Measurements from ENCODE around the gene RTN4. TPM values are rescaled to one million over a fixed set of nuclear protein-coding genes. Genes with fewer than 3 reads are reported as not detected.
A peak's percentile ranks its signal among the peaks of the same experiment; 100 is the strongest.
"Not testable (repeated sequence)": the region's sequence is repeated elsewhere in the genome, so short reads cannot be mapped to it uniquely, and the experiment has no call there.

RTN4 gene, protein sequence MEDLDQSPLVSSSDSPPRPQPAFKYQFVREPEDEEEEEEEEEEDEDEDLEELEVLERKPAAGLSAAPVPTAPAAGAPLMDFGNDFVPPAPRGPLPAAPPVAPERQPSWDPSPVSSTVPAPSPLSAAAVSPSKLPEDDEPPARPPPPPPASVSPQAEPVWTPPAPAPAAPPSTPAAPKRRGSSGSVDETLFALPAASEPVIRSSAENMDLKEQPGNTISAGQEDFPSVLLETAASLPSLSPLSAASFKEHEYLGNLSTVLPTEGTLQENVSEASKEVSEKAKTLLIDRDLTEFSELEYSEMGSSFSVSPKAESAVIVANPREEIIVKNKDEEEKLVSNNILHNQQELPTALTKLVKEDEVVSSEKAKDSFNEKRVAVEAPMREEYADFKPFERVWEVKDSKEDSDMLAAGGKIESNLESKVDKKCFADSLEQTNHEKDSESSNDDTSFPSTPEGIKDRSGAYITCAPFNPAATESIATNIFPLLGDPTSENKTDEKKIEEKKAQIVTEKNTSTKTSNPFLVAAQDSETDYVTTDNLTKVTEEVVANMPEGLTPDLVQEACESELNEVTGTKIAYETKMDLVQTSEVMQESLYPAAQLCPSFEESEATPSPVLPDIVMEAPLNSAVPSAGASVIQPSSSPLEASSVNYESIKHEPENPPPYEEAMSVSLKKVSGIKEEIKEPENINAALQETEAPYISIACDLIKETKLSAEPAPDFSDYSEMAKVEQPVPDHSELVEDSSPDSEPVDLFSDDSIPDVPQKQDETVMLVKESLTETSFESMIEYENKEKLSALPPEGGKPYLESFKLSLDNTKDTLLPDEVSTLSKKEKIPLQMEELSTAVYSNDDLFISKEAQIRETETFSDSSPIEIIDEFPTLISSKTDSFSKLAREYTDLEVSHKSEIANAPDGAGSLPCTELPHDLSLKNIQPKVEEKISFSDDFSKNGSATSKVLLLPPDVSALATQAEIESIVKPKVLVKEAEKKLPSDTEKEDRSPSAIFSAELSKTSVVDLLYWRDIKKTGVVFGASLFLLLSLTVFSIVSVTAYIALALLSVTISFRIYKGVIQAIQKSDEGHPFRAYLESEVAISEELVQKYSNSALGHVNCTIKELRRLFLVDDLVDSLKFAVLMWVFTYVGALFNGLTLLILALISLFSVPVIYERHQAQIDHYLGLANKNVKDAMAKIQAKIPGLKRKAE
- total RNA-seq = 10 to 100 TPM; 90.3 to 93.9 TPM

DNA sequence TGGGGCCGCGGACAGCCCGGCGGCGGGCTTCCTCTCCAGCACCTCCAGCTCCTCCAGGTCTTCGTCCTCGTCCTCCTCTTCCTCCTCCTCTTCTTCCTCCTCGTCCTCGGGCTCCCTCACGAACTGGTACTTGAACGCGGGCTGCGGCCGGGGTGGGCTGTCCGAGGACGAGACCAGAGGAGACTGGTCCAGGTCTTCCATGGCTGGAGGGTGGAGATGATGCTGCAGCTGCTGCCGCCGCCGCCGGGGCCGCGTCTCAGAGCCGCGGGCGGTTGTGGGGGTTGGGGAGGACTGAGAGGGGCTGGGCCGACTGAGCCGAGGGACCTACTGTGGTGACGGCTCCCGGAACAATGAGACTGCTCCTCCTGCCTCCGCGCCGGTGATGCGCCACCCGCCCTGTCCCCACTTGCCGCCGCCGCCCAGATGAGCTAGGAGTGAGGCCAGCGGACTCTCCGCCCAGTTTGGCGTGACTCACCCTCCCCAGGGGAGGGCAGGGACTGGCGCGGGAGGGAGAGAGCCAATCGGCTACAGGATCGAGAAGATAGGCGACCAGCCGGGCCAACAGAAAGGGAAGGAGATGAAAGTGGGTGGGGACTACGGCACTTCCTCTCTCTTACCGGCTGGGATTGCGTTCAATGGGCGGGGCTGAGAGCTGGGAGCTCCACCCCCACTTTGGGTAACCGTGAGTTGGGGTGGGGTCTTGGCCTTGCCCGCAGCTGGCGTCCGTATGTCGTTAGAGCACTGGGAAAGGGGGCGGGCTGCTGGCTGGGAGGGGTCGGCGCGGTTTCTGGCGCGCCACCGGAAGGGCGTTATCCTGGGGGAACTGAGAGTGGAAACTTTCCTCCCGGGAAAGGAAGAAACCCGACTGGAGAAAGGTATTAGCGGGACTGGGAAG lies at the start of gene RTN4:
TSS of gene RTN4 (minus strand) at position 352 of the 895 bp plus-strand sequence. CDS start at position 201, 151 bp downstream.
- peak within 1 kb of the TSS; percentile 100 for H3K4me3 Mint-ChIP-seq
- no peaks in the 10 kb centered on the region for H3K9me3 Mint-ChIP-seq (ENCODE audit: insufficient read depth)
- POLR2A ChIA-PET = interaction anchor here (0.6 to 2.4 kb wide), 11 partner anchors 9 to 491 kb away, joined by 3 to 12 read pairs (median 5); partner anchors contain the start of genes CLHC1 and RPS27A
- peak; percentile 99 for DNase-seq
- no peaks in the 10 kb centered on the region for H3K27me3 Mint-ChIP-seq (ENCODE audit: low read depth)
- CTCF ChIA-PET = interaction anchor here (0.6 to 3.9 kb wide), 17 partner anchors 8 to 174 kb away, joined by 3 to 36 read pairs (median 3); no protein-coding TSS in a partner anchor
- H3K27ac Mint-ChIP-seq = peak within 1 kb of the TSS; percentile 100
- H3K36me3 Mint-ChIP-seq (ENCODE audit: low read depth) = peaks cover 16% of the 10 kb centered on the region
- H3K4me1 Mint-ChIP-seq (ENCODE audit: low read depth) = peaks cover 61% of the 10 kb centered on the region
- peak; percentile 92 for ATAC-seq

DNA sequence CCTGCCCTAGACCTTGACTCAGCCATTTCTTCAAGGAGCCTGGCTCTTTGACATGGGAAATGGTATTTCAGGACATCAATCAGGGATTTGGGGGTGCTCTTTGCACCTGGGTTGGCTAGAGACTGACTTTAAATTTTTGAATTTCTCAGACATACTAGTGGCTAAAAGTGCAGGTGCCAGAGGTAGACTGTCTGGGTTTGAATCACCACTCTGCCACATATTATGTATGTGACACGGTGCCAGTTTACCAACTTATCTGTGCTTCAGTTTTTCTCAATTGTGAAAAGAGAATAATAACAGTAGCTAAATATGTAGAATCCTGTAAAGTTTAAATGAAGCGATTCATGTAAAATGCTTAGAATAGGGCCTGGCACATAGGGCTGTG lies 49.2 kb upstream of the RTN4 start:
- no peak overlapping the region for H3K4me3 Mint-ChIP-seq
- ChIA-PET POLR2A (no interaction called here), CTCF (no interaction called here)
- peaks cover 11% of the 10 kb centered on the region for H3K4me1 Mint-ChIP-seq (ENCODE audit: low read depth)
- no peaks in the 10 kb centered on the region for H3K27me3 Mint-ChIP-seq (ENCODE audit: low read depth)
- ATAC-seq = no peak
- no peaks in the 10 kb centered on the region for H3K9me3 Mint-ChIP-seq (ENCODE audit: insufficient read depth)
- no peak for DNase-seq
- H3K36me3 Mint-ChIP-seq (ENCODE audit: low read depth) = peaks cover 2% of the 10 kb centered on the region
- H3K27ac Mint-ChIP-seq = no peak overlapping the region

DNA sequence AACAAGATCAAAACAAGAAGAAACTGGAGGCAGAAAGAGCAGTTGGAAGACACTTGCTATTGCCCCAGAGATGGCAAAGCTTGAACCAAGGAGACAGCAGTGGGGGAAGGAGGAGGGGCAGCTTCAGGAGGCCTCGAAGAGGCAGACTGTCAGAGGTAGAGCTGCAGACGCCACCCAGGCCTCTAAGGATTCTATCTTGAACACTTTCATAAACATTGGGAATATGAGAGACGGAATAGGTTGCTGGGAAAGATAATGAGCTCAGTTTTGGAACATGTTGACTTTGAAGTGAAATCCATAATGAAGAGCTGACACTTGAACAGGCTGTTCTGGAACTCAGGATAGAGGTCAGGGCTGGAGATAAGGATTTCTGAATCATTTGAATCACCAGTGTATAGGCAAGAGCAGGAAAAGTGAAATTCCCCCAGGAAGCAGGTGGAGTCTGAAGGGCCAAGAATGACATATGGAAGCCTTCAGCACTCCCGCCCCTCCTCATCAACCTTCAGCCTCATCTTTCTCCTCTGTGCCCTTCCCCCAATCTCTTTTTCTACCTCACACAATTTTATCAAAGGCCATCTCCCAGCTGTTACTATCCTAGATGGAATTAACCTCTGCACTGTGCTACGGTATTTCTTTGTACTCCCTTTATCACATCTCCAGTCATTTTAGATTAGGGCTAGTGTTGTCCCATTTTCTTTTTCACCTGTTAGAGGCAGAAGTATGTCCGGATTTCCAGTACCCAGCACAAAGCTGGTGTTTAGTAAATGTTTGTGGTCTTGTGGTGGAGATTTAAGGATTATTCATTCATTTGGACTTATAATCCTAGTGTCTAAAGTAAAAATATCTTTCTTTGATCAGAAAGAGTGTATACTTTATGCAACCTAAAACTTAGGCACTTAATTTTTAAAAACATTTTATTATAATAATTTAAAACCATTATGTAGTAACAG lies 47.5 kb upstream of the RTN4 start:
- ATAC-seq = no peak
- CTCF ChIA-PET = interaction anchor here (1.1 kb wide), 1 partner anchor 8 kb away, joined by 3 read pairs; no protein-coding TSS in a partner anchor
- no peaks in the 10 kb centered on the region for H3K9me3 Mint-ChIP-seq (ENCODE audit: insufficient read depth)
- no peak overlapping the region for H3K27ac Mint-ChIP-seq
- DNase-seq = no peak
- H3K27me3 Mint-ChIP-seq (ENCODE audit: low read depth) = no peaks in the 10 kb centered on the region
- peaks cover 2% of the 10 kb centered on the region for H3K36me3 Mint-ChIP-seq (ENCODE audit: low read depth)
- peaks cover 11% of the 10 kb centered on the region for H3K4me1 Mint-ChIP-seq (ENCODE audit: low read depth)
- POLR2A ChIA-PET = no interaction called here
- no peak overlapping the region for H3K4me3 Mint-ChIP-seq

DNA sequence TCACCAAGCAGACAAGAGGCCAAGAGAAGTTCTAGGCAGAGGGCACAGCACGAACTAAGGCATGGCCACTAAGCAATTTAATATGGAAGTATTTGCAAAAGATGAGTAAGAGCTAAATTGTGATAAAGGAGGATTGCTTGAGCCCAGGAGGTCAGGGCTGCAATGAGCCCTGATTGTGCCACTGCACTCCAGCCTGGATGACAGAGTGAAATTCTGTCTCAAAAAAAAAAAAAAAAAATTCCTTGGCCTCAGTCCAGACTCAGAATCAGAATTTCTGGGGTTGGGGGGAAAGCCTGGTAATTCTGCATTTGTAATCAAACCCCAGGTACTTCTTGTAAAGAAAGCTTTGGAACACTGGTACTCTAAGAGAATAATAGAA lies 46.8 kb upstream of the RTN4 start:
- DNase-seq (no peak), ATAC-seq (no peak)
- Mint-ChIP-seq H3K9me3 (ENCODE audit: insufficient read depth) (no peaks in the 10 kb centered on the region), H3K4me1 (ENCODE audit: low read depth) (peaks cover 15% of the 10 kb centered on the region), H3K27me3 (ENCODE audit: low read depth) (no peaks in the 10 kb centered on the region), H3K4me3 (no peak overlapping the region), H3K36me3 (ENCODE audit: low read depth) (peaks cover 2% of the 10 kb centered on the region), H3K27ac (no peak overlapping the region)
- CTCF ChIA-PET = interaction anchor here (1.1 kb wide), 1 partner anchor 9 kb away, joined by 3 read pairs; no protein-coding TSS in a partner anchor
- POLR2A ChIA-PET = no interaction called here

DNA sequence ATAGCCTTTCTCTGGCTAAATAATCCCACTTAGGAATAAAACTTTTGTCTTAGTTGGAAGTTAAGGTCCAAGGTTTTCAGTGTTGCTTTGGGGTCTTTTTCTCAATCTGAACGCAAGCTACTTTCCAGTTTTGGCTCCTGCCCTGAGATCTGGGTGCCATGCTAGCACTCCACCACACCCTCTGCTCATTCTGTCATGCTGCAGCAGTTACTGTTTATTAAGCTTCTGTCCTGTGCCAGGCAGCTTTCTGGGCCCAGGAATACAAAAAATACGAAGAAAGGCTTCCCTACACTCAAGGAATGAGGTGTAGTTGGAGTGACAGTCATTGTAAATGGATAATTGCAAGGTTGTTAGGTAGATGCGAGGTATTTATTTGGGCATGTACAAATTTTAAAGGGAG lies 46.3 kb upstream of the RTN4 start:
- POLR2A ChIA-PET = no interaction called here
- CTCF ChIA-PET = interaction anchor here (1.1 kb wide), 1 partner anchor 10 kb away, joined by 3 read pairs; no protein-coding TSS in a partner anchor

DNA sequence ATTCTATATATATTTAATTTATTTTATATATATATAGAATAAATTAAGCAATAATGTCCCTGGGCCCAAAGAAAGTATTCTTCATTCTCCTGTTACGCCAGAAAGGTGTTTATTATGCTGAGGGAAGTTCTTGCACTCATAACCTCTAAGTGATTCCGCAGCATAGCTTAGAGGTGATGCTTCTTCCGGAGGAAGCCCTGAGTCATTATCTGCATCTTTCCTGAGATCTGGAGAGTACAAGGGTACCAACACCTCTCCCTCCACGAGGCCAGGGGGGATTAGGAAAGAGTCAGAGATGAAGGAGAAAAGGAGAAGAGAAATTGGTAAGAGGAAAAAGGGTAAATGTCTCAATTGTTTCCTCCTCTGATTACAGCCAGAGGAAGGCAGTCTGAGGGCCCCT lies 43.1 kb upstream of the RTN4 start:
- ChIA-PET POLR2A (no interaction called here), CTCF (no interaction called here)
- H3K27me3 Mint-ChIP-seq (ENCODE audit: low read depth) = no peaks in the 10 kb centered on the region
- no peaks in the 10 kb centered on the region for H3K9me3 Mint-ChIP-seq (ENCODE audit: insufficient read depth)
- ATAC-seq = no peak
- H3K27ac Mint-ChIP-seq = no peak overlapping the region
- DNase-seq = no peak
- no peaks in the 10 kb centered on the region for H3K36me3 Mint-ChIP-seq (ENCODE audit: low read depth)
- no peak overlapping the region for H3K4me3 Mint-ChIP-seq
- peaks cover 4% of the 10 kb centered on the region for H3K4me1 Mint-ChIP-seq (ENCODE audit: low read depth)

More for the DNA sequence above, 46.3 kb upstream of the RTN4 start:
- DNase-seq (no peak), ATAC-seq (no peak)
- Mint-ChIP-seq H3K27me3 (ENCODE audit: low read depth) (no peaks in the 10 kb centered on the region), H3K27ac (no peak overlapping the region), H3K9me3 (ENCODE audit: insufficient read depth) (no peaks in the 10 kb centered on the region), H3K4me3 (no peak overlapping the region), H3K36me3 (ENCODE audit: low read depth) (peaks cover 2% of the 10 kb centered on the region), H3K4me1 (ENCODE audit: low read depth) (peaks cover 15% of the 10 kb centered on the region)

DNA sequence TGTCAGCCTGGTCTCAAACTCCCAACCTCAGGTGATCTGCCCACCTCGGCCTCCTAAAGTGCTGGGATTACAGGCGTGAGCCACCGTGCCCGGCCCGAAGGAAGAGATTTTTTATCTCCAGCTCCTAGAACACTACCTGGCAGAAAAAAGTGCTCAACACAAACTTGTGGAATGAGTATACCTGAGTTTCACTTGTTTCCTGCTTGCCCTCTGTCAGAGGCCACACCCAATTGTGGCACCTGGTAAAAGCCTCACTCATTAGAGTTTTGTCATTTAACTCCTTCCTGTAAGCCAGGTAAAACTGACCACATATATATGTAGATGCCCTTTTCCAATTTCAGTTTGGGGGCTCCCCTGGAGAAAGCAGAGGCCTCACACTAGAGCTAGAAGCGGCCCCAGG lies 42.2 kb upstream of the RTN4 start:
- ATAC-seq = no peak
- ChIA-PET POLR2A (no interaction called here), CTCF (interaction anchor here (1.1 kb wide), 1 partner anchor 76 kb away, joined by 4 read pairs; no protein-coding TSS in a partner anchor)
- Mint-ChIP-seq H3K27ac (no peak overlapping the region), H3K36me3 (ENCODE audit: low read depth) (no peaks in the 10 kb centered on the region), H3K27me3 (ENCODE audit: low read depth) (no peaks in the 10 kb centered on the region), H3K9me3 (ENCODE audit: insufficient read depth) (no peaks in the 10 kb centered on the region), H3K4me3 (no peak overlapping the region), H3K4me1 (ENCODE audit: low read depth) (peaks cover 4% of the 10 kb centered on the region)
- no peak for DNase-seq

DNA sequence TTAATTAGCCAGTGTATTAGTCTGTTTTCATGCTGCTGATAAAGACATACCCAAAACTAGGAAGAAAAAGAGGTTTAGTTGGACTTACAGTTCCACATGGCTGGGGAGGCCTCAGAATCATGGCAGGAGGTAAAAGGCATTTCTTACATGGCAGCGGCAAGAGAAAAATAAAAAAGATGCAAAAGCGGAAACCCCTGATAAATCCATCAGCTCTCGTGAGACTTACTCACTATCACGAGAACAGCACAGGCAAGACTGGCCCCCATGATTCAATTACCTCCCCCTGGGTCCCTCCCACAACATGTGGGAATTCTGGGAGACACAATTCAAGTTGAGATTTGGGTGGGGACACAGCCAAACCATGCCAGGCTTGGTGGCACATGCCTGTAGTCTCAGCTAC lies 41.4 kb upstream of the RTN4 start:
- H3K27me3 Mint-ChIP-seq (ENCODE audit: low read depth); H3K27ac Mint-ChIP-seq; ATAC-seq; H3K4me3 Mint-ChIP-seq; POLR2A ChIA-PET; H3K9me3 Mint-ChIP-seq (ENCODE audit: insufficient read depth); DNase-seq; H3K36me3 Mint-ChIP-seq (ENCODE audit: low read depth); H3K4me1 Mint-ChIP-seq (ENCODE audit: low read depth): not testable (repeated sequence)
- CTCF ChIA-PET = interaction anchor here (1.1 kb wide), 1 partner anchor 77 kb away, joined by 4 read pairs; no protein-coding TSS in a partner anchor

DNA sequence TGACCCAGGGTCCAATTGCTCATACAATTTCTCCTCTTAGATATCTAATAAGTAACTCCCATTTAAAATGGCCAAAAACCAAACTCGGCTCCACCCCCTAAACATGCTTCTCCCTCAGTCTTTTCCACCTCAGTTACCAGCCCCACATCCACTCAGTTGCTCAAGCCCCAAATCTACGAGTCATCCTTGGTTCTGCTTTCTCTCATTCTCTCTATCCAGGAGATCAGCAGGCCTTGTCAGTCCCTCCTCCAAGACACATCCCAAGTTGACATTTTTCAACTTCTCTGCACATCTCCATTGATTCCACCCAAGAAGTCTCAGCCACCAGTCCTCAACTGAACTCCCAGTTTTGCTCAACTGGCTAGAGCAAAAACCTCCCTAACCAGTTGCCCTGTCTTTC lies 40.5 kb upstream of the RTN4 start:
- POLR2A ChIA-PET = no interaction called here
- H3K9me3 Mint-ChIP-seq (ENCODE audit: insufficient read depth) = no peaks in the 10 kb centered on the region
- H3K27ac Mint-ChIP-seq = no peak overlapping the region
- no peaks in the 10 kb centered on the region for H3K36me3 Mint-ChIP-seq (ENCODE audit: low read depth)
- DNase-seq = no peak
- no peak for ATAC-seq
- H3K27me3 Mint-ChIP-seq (ENCODE audit: low read depth) = no peaks in the 10 kb centered on the region
- H3K4me1 Mint-ChIP-seq (ENCODE audit: low read depth) = peaks cover 4% of the 10 kb centered on the region
- CTCF ChIA-PET = no interaction called here
- H3K4me3 Mint-ChIP-seq = no peak overlapping the region

DNA sequence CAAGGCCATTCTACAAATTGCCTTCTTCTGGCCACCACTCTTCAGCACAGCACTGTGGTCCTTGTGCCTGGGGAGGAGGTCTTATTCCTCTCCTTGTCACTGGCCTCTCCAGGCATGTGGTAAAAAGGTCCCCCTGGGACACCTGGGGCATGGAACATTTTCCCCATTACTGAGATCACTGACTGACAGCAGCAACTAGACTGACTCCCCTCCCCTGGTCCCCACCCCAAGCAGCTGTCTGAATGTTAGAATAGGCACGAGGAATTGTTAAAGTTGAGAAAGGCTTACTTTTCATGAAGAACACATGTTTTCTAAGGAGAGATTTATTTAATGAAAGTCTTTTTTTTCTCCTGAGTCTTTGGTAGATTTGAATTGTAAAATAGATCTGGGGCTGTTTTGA lies 39.5 kb upstream of the RTN4 start:
- Mint-ChIP-seq H3K27ac (no peak overlapping the region), H3K36me3 (ENCODE audit: low read depth) (no peaks in the 10 kb centered on the region), H3K27me3 (ENCODE audit: low read depth) (no peaks in the 10 kb centered on the region), H3K9me3 (ENCODE audit: insufficient read depth) (no peaks in the 10 kb centered on the region), H3K4me1 (ENCODE audit: low read depth) (peaks cover 4% of the 10 kb centered on the region), H3K4me3 (no peak overlapping the region)
- ChIA-PET POLR2A (no interaction called here), CTCF (no interaction called here)
- DNase-seq = no peak
- no peak for ATAC-seq

Data from activated CD8-positive, alpha-beta T cell treated with anti-CD3 and anti-CD28 coated beads, Interleukin-2, amount 10 ng/mL, durations not matched to agents 7 days and 5 days (primary cell).